NCI-H526 (cell line): ENCODE measurements around the gene PCYOX1L.
A peak's percentile ranks its signal among the peaks of the same experiment; 100 is the strongest.
"Not testable (repeated sequence)": the region's sequence is repeated elsewhere in the genome, so short reads cannot be mapped to it uniquely, and the experiment has no call there.

Experiments used
- DNase-seq, 2 experiments: peaks; one replicate each; lab custom pipeline; 2025; lab: John Stamatoyannopoulos, UW

The PCYOX1L gene

DNA sequence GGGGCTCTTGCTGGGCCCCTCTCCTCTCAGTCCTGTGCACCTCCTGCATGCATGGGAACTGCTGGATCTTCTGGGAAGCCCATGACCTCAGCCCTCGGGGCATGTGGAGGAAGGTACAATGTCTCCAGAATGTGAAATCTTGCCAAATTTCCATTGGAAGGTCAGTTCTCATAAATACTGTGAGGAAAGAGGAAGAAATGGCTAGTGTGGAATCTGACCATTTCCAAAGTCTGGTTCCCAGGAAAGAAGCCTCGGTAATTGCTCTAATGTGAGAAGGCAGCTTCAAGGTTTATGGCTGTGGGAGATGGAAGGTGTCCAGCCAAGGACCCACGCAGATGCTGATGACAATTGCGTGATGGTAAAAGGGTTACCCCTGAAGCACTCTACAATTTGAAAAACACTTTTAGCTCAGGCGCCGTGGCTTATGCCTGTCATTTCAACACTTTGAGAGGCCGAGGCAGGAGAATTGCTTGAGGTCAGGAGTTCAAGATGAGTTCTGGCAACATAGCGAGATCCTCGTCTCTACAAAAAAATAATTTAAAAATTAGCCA, 29.3 kb downstream of the PCYOX1L start:
- no peak for DNase-seq

GRCh38 chr5:149387982-149388381, 30.1 kb downstream of the PCYOX1L start:
- DNase-seq: no peak

- no peak for DNase-seq
Observed at GRCh38 chr5:149388498-149389190, 30.8 kb downstream of the PCYOX1L start.

DNA sequence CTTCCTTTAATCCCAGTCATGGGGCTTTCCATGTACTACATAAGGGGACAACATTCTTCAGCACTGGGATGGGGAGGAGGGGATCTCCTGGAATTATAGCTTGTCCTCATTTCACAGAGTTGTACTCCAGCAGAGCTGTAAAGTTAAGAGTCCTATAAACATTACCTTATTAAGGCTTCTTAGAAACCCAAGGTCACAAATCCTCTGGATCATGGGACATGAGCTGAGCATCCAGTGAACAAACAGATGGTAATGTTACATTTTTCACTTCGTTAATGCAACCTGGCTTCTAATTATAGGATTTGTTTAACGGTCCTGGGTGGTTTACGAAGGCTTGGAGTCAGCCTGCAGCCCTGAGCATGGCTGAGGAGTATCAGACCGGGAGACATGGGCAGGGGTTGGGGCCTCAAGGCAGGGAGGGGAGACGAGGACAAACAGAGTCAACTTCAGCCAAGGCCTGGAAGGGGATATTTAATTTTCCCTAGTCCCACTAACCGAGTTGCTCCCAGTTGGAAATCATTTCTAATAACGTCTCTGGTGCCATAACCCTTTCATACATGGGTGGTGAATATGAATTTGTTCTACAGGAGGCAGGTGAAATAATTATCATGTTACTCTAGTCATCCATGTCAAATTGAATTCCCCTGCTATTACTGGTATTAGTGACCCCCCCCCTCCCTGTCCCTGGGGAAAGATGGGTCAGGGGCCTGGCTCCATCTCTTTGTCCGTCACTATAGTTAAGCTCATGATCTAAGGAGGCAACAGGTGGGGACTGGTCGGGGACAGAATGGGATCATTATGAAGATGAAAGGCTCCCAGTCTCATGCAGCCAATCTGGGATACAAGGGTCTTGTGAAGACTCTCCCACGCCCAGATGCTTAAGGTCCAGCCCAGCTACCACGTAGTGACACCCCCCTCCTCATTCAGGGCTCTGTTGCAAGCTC, 32.0 kb downstream of the PCYOX1L start:
- peak in 1 of 2 experiments; percentile 6 for DNase-seq

- DNase-seq: not testable (repeated sequence)
Observed at GRCh38 chr5:149391076-149391475, 33.2 kb downstream of the PCYOX1L start.

DNA sequence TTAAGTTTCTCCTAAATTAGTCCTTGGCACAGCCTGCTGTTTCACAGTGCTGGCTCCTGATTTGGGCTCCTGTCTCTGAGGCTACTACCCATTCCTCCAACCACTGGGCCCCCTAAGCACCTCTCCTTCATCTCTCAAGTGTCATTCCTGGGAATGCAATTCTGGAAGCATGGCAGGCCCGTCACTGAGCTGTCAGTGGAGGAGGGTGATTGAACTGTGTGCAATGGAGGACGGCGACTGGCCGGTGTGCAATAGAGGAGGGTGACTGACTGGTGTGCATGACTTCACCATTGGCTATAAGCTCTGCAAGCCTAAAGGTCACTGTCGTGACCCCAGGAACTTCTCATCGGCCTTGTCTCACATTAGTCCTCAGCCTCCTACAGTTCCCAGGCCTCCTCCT, 33.7 kb downstream of the PCYOX1L start:
- DNase-seq: no peak

DNA sequence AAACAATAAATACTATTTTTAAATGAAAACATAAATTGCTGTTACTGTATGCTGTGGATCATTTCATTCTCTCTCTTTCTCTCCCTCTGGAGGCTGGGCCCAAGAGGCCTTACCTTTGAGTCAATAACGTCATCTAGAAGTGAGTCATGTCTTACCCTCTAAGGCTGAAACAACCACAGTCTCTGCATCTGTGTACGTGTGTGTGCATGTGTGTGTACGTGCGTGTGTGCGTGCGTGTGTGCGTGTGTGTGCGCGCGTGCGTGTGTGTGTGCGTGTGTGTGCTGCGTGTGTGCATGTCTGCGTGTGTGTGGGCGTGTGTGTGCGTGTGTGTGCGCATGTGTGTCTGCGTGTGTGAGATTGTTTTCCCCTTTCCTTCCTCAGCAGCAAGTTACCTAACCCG, 34.9 kb downstream of the PCYOX1L start:
- DNase-seq: no peak

GRCh38 chr5:149394996-149395395, 37.1 kb downstream of the PCYOX1L start:
- not testable (repeated sequence) for DNase-seq

DNA sequence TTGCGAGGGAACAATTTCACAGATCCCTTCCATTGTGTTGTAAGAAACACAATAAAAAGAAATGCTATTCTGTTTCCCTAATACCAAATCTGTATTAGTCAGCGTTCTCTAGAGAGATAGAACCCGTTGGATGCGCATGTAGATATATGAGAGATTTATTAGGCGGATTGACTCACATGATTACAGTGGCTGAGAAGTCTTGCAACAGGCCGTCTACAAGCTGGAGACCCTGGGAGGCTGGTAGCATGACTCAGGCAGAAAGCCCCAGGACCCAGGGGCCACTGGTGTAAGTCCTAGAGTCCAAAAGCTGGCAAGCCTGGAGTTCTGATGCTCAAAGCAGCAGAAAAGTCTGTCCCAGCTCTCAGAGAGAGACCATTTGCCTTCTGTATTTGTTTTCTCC, 39.7 kb downstream of the PCYOX1L start:
- no peak for DNase-seq

GRCh38 chr5:149398747-149399266, 41.0 kb downstream of the PCYOX1L start:
- not testable (repeated sequence) for DNase-seq

DNA sequence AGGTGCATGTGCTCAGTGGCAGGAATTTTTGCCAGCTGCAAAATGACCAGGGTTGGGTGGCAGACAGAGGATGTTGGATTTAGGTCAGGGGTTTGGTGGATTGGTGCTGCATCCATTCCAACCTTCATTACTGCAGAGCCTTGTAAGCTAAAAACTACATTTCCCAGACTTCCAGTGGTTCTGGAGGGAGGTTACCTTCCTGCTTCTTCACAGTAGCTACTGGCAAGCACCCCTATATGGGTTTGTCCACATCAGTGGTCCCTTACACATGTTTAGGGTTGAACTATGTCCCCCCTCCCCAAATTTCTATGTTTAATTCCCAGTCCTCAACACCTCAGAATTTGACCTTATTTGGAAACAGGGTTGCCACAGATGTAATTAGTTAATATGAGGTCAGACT, 41.9 kb downstream of the PCYOX1L start:
- DNase-seq: no peak

GRCh38 chr5:149400304-149400703, 42.5 kb downstream of the PCYOX1L start:
- no peak for DNase-seq

DNA sequence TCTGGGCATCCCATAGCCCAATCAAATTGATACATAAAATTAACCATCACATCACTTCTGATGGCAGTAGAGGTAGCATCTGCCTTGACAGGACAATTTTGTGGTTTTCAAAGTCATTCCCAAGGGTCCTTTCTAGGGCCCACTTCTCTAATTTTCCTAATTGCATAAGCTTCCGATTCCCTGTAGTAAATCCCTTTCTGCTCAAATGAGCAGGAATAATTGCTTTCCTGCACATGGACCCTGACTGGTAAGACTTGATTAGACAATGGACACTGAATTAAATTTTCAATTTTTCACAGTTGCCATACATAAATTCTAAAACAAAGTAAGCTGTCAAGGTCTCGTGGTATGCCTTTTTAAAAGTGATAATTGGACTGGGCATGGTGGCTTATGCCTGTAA, 43.2 kb downstream of the PCYOX1L start:
- DNase-seq: no peak

GRCh38 chr5:149402291-149402690, 44.4 kb downstream of the PCYOX1L start:
- no peak for DNase-seq

DNA sequence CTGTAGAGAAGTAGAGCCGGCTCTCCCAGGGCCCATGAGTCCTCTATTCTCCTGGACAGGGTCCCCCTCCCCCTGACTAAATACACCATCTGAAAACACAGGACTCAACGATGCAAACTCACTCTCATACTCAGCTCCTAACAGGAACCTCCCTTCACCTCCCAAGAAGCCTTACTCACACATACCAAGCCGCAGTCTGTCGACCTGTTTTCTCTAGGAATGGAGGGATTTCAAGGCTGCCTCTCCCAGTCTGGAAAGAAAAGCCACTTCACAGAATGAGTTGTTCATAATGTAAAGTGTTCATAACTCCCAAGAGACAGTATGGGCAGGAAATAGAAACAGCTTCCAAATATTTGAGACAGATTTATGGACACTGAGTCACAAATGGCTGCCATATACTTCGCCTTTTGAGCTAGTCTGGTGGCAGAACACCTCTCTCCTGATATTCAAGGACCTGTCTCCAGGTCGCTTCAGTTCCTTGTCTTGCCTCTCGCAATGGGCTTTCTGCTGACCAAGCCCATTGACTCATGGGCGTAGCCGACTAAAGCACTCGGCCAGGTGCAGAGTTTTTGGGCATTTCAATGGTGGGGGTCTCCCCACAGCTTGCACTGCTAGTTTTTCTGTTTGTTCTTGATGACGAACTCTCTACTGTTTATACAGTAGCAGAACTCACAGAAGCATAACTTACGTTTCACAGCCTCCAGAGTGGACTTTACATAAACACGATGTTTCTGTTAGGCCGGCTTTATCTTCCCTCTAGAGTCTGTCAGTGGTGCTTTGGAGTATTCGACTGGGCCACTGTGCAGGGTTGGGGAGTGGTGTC, 46.3 kb downstream of the PCYOX1L start:
- no peak for DNase-seq

DNA sequence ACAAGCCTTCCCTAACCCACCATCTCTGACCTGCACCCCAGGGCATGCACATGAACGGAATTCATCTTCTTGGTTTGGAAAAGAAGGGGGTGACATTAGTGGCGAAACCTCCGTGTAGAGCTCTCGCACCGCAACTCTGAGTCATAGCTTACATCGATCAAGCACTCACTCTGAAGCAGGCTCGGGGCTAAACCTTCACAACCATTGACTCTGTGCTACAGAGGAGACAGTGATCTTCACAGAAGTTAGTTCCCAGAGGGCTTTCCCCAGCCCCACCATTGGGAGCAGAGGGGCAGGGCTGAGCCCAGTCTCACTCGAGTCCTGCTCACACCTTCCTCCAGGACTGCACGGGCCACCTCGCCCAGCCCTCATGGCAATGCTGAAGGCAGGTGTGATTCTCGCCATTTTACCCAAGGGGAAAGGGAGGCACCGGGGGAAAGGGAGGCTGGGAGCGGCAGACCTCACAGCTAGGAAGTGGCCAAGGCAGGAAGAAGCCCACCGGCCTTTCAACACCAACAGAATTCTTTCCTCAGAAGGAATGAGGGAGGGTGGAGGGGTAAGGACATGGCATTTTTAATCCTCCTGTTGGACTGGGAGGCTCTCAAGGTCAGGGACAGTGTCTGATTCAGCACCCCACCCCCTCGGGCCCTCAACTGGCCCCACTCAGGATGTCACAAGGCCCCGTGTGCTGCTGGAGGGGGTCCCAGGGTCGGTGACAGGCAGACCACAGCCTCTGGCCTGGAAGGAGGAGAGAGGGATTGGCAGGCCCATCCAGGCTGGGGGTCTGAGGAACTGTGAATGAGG, 47.1 kb downstream of the PCYOX1L start:
- no peak for DNase-seq

DNA sequence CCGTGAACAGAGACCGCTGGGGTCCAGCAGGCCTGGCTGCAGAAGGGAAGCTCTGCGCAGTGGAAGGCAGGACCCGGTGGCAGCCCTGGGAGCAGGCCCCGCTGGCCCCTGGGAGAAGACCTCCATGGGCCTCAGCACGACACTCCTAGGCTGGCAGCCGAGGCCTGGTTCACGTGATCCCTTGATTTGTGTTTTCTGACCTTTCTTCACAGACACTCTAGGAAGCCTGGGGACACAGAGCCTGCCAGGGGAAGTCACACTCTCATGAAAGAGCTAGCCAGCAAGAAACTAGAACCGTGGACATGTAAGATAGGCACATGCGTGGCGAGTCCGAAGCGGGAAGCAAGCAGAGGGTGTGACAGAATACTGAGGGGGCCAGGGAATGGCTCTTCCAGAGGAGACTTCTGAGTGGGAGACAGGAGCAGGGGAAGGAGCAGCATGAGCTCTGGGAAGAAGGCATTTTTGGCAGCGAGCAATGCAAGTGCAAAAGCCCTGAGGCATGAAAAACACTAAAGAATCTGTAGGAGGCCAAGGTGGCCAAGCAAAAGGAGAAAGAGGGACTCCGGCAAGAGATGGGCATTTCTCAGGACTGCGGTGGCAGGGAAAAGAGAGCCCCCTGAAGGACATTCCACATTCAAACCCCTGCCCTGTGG, 47.8 kb downstream of the PCYOX1L start:
- no peak for DNase-seq

DNA sequence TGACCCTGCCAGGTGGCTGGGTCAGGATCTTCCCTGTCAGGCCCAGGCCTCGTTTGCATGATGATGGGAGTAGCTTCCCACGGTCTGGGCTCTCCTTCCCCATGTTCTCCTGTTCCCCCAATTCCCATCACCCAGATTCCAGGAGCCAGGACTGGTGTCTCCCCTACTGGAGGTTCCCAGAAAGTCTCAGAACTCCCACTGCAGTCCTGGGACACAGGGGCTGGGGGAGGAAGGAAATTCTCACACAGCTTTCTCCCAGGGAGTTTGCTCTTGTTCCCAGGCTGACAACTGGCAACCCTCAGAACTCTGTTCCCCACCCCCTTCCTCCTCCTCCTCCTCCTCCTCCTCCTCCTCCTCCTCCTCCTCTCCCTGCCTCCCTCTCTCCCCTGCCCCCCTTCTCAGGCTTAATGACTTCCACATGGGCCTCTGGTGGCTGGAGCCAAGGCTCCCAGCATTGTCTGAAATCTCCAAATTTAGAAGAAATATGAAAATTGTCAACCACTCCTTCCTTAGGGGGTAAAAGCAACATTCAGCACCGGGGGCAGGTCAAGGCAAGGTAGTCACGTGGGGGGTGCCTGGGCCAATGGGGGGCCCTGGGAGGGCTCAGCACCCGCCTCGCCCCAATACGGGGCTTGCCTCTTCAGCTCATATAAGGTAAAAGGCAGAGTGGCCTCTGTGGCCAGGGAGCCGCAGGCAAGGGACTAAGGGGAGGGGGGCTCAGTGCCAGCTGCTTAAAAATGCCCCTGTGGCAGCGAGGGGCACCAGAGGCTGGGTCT, 48.5 kb downstream of the PCYOX1L start:
- DNase-seq: no peak

DNA sequence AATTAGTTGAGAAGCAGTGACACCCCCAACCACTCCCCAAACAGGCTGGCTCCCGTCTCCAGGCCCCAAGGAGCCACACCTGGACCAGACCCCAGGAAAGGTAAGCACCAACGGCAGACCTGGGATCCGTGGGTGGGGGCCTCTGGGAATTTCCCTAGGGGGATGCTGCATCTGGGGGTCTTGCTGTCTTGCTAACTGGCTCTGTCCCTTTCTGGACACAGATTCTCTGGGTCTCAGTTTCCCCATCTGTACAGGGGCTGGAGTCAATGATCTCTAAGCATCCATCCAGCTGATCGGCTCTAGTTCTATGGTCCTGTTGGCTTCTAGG, 49.1 kb downstream of the PCYOX1L start:
- no peak for DNase-seq
